Muscle of leg (tissue), 11 donors: Measurements from ENCODE around the gene ZFYVE9. TPM values are rescaled to one million over a fixed set of nuclear protein-coding genes. Genes with fewer than 3 reads are reported as not detected.
"Not testable (repeated sequence)": the region's sequence is repeated elsewhere in the genome, so short reads cannot be mapped to it uniquely, and the experiment has no call there.

Experiments
- DNase-seq: peaks from one replicate; pipeline ENCODE4 v3.0.0; 2013
- H3K27ac ChIP-seq: one replicate; pipeline ENCODE4 v1.5.1; 2013; ENCODE audit warnings: mild to moderate bottlenecking, low read length, control low read depth
- H3K27me3 ChIP-seq: one replicate; pipeline ENCODE4 v1.6.1; 2013; ENCODE audit warnings: low read length; ENCODE audit not compliant: control insufficient read depth, insufficient read depth
- H3K36me3 ChIP-seq: one replicate; pipeline ENCODE4 v1.6.1; 2013; ENCODE audit warnings: low read length; ENCODE audit not compliant: control insufficient read depth, insufficient read depth
- H3K4me1 ChIP-seq: one replicate; pipeline ENCODE4 v1.6.1; 2013; ENCODE audit warnings: low read length; ENCODE audit not compliant: control insufficient read depth, insufficient read depth
- H3K4me3 ChIP-seq: one replicate; pipeline ENCODE4 v1.5.1; 2013; ENCODE audit warnings: low read length, control low read depth
- H3K9me3 ChIP-seq: replicated peaks from 2 replicates; pipeline ENCODE4 v1.6.1; 2013; ENCODE audit warnings: low read depth, low read length; ENCODE audit not compliant: control insufficient read depth
- WGBS: methylation state at CpG from one replicate; pipeline ENCODE4 v1.1.5; 2013; ENCODE audit warnings: missing lambda C conversion rate; ENCODE audit not compliant: insufficient coverage; 5-methylcytosine and 5-hydroxymethylcytosine counted together
- polyA plus RNA-seq, 8 donors: library from polyadenylated mRNA; unstranded; fragments of 120-200 nt; gene quantifications; one replicate each; pipeline versions ENCODE4 v1.2.1 to v1.2.3, GENCODE V29; 2013; ENCODE audit warnings: inconsistent platforms in 1 of 8, low replicate concordance in 1 of 8; ENCODE audit not compliant: insufficient read length in 8 of 8, insufficient read depth in 1 of 8
- total RNA-seq: library from RNA; stranded (reverse); fragments of 120-200 nt; gene quantifications from one replicate; pipeline ENCODE4 v1.2.4, GENCODE V29; 2013

Gene ZFYVE9
- total and polyA plus RNA-seq, 9 donors, result 13.7 to 27.4 (median 19.8) TPM

GRCh38 chr1:52365071-52365745, 223.3 kb downstream of the ZFYVE9 start:
- Histone ChIP-seq H3K27ac (peak overlapping the region; percentile 78), H3K27me3 (peaks cover 7% of the 10 kb centered on the region), H3K4me3 (peak overlapping the region; percentile 79), H3K36me3 (peaks cover 36% of the 10 kb centered on the region), H3K9me3 (no peaks in the 10 kb centered on the region), H3K4me1 (peaks cover 12% of the 10 kb centered on the region)
- DNase-seq, result peak; percentile 61
- WGBS, result 11% methylated on average over 18 of the region's 22 CpGs

GRCh38 chr1:52365746-52366516, 224.0 kb downstream of the ZFYVE9 start, which contains the start of gene CC2D1B:
Gene CC2D1B (minus strand): TSS chr1:52366205. CDS start chr1:52364620, 1,585 bp downstream.
- no peaks in the 10 kb centered on the region for H3K9me3 ChIP-seq
- peaks cover 7% of the 10 kb centered on the region for H3K27me3 ChIP-seq
- peaks cover 29% of the 10 kb centered on the region for H3K36me3 ChIP-seq
- peaks cover 12% of the 10 kb centered on the region for H3K4me1 ChIP-seq
- DNase-seq, result peak; percentile 97
- under 1% methylated on average over 85 of the region's 92 CpGs for WGBS
- H3K27ac ChIP-seq, result peak within 1 kb of the TSS; percentile 78
- peak within 1 kb of the TSS; percentile 79 for H3K4me3 ChIP-seq

GRCh38 chr1:52366517-52366827, 224.6 kb downstream of the ZFYVE9 start:
- Histone ChIP-seq H3K4me1 (peaks cover 12% of the 10 kb centered on the region), H3K4me3 (peak overlapping the region; percentile 79), H3K27ac (peak overlapping the region; percentile 69), H3K36me3 (peaks cover 24% of the 10 kb centered on the region), H3K9me3 (no peaks in the 10 kb centered on the region), H3K27me3 (peaks cover 7% of the 10 kb centered on the region)
- WGBS, result 31% methylated on average over 5 of the region's 8 CpGs
- no peak for DNase-seq

DNA sequence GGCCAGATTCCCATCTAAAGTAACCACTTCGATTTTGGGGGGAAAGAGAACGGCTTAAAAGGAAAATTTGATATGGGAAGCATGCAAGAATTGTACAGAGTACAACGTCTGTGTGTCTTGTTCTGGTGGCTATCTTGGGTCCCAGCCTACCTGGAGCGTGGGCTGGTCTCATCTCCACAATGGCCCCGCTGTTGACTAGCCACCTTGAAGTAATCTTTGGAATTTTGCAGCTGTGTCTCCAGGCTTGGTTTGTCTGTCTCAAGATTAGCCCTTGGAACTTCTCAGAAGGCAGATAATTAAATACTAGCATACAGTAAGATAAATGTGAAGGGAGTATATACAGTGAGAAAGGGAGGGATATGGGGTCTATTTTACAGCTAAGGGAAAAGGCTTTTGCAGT, 225.4 kb downstream of the ZFYVE9 start:
- peaks cover 16% of the 10 kb centered on the region for H3K36me3 ChIP-seq

DNA sequence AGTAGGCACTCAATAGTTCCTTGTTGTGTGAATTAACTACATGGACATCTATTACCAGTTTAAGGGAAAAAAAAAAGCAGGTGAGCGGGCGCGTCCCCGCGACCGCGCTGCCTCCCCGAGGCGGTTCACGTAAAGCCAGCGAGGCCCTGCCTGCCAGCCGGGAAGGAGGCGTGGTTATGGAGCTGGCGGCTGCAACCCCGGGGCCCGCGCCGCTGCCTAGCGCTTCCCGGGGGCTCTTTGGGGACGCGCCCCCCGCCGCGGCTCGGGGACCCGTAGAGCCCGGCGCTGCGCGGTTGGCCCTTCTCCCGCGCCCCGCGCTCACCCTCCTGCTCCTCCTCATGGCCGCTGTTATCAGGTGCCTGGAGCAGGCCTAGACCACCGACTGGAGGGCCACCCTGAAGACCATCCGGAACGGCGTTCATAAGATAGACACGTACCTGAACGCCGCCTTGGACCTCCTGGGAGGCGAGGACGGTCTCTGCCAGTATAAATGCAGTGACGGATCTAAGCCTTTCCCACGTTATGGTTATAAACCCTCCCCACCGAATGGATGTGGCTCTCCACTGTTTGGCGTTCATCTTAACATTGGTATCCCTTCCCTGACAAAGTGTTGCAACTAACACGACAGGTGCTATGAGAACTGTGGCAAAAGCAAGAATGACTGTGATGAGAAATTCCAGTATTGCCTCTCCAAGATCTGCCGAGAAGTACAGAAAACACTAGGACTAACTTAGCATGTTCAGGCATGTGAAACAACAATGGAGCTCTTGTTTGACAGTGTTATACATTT, 226.7 kb downstream of the ZFYVE9 start:
- Histone ChIP-seq H3K9me3 (no peaks in the 10 kb centered on the region), H3K27ac (no peak overlapping the region), H3K36me3 (peaks cover 11% of the 10 kb centered on the region), H3K27me3 (peaks cover 7% of the 10 kb centered on the region), H3K4me3 (peak overlapping the region; percentile 16), H3K4me1 (peaks cover 12% of the 10 kb centered on the region)
- DNase-seq, result peak; percentile 47
- WGBS, result 5% methylated on average over 37 of the region's 51 CpGs

More for the DNA sequence above, 225.4 kb downstream of the ZFYVE9 start:
- no peaks in the 10 kb centered on the region for H3K9me3 ChIP-seq
- peaks cover 7% of the 10 kb centered on the region for H3K27me3 ChIP-seq
- no peak overlapping the region for H3K27ac ChIP-seq
- no peak for DNase-seq
- H3K4me3 ChIP-seq, result no peak overlapping the region
- peaks cover 12% of the 10 kb centered on the region for H3K4me1 ChIP-seq
- 95% methylated on average over 5 of the region's 5 CpGs for WGBS

DNA sequence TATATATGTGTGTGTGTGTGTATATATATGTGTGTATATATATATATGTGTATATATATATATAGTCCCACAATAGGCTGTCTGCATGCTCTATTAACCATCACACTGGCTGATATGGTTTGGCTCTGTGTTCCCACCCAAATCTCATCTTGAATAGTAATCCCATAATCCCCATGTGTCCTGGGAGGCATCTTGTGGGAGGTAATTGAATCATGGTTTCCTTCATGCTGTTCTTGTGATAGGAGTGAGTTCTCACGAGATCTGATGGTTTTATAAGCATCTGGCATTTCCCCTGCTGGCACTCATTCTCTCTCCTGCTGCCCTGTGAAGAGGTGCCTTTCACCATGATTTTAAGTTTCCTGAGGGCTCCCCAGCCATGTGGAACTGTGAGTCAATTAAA, 228.0 kb downstream of the ZFYVE9 start:
- not testable (repeated sequence) for H3K4me3 ChIP-seq, H3K27me3 ChIP-seq, DNase-seq, H3K4me1 ChIP-seq, H3K27ac ChIP-seq, H3K9me3 ChIP-seq
- H3K36me3 ChIP-seq, result peaks cover 11% of the 10 kb centered on the region
- WGBS, result 100% methylated on average over 1 of the region's 1 CpG

- Histone ChIP-seq H3K9me3 (no peaks in the 10 kb centered on the region), H3K4me3 (no peak overlapping the region), H3K36me3 (peaks cover 42% of the 10 kb centered on the region), H3K27me3 (no peaks in the 10 kb centered on the region), H3K27ac (no peak overlapping the region), H3K4me1 (no peaks in the 10 kb centered on the region)
- DNase-seq, result no peak
- WGBS, result 89% methylated on average over 1 of the region's 3 CpGs
These were observed 243.5 kb downstream of the ZFYVE9 start for GRCh38 chr1:52385376-52385775.

DNA sequence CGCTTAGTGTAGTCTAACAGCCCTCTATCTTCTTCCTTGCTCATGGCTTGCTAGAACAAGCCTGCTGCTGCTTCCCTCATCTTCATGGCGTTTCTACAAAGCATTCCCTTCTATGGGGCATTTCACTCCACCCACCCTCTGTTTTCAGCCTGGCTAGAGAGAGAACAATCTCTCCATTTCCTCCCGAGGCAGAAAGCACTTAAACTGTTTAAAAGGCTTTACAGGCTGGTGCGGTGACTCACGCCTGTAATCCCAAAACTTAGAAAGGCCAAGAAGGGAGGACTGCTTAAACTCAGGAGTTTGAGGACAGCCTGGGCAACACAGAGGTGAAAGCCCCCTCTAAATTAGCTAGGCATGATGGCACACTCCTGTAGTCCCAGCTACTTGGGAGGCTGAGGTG, 244.6 kb downstream of the ZFYVE9 start:
- 90% methylated on average over 5 of the region's 5 CpGs for WGBS
- H3K4me1 ChIP-seq, result no peaks in the 10 kb centered on the region
- H3K27ac ChIP-seq, result no peak overlapping the region
- no peaks in the 10 kb centered on the region for H3K27me3 ChIP-seq
- H3K4me3 ChIP-seq, result no peak overlapping the region
- peaks cover 34% of the 10 kb centered on the region for H3K36me3 ChIP-seq
- H3K9me3 ChIP-seq, result no peaks in the 10 kb centered on the region
- DNase-seq, result no peak

DNA sequence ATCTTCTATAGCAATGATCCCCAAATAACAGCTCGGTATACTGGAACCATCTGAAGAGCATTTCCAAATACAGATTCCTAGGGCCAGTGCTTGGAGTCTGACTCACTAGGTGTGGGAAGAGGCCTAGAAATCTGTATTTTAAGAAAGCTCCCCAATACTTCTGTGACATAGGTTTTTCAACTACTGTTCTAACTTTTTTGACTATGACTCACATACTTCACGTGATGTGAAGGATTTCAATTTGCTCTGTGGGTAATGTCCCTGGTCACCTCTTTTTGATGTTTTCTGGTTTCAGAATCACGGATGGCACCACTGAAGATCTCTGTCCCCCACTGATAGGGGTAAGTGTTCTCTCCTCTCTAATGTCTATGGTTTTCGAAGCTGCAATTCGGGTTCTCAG, 251.3 kb downstream of the ZFYVE9 start:
- Histone ChIP-seq H3K36me3 (peaks cover 19% of the 10 kb centered on the region), H3K27me3 (no peaks in the 10 kb centered on the region), H3K4me1 (no peaks in the 10 kb centered on the region), H3K9me3 (no peaks in the 10 kb centered on the region), H3K4me3 (no peak overlapping the region), H3K27ac (no peak overlapping the region)
- WGBS, result 89% methylated on average over 3 of the region's 5 CpGs
- no peak for DNase-seq
